GM18858 (cell line): Measurements from ENCODE around the gene EOLA1.
"Not testable (repeated sequence)": the region's sequence is repeated elsewhere in the genome, so short reads cannot be mapped to it uniquely, and the experiment has no call there.

Experiments
- ATAC-seq: cut with Tn5 transposase; IDR thresholded peaks from one replicate; pipeline ENCODE4 v1.9.1; 2021; ENCODE audit not compliant: unreplicated experiment

The EOLA1 gene

GRCh38 chrX:149540621-149541520 is at the start of gene EOLA1:
Gene EOLA1, plus strand, starts transcription at chrX:149541012. Its CDS starts 4,619 bp downstream, at chrX:149545631.
- peak; percentile 79 for ATAC-seq

GRCh38 chrX:149491812-149492211 is 49.0 kb upstream of the EOLA1 start:
- ATAC-seq: no peak

GRCh38 chrX:149493567-149494562 is 46.9 kb upstream of the EOLA1 start:
- no peak for ATAC-seq

GRCh38 chrX:149494844-149495565 is 45.8 kb upstream of the EOLA1 start:
- ATAC-seq: no peak

DNA sequence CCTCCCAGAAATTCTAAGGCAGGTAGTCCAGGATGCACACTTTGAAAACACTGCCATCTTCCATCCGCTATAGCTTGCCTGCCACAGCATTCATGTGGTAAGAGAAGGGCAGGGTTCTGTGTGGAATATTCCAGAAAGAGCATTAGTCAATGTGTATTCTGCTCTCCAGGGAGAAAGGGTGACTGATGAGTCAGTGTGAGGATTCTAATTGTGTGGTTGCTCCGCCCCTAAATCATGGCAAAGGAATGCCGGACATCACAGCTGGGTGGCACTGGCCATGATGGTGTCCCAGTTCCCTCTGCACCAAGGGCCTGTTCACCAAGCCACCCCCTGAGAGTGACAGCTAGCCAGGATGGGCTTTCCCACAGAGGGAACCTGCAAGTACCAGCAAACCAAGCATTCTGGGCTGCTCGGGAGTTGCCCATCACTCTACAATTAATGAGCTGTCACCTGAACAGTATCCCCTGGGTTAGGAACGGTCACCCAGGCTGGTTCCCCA is 45.2 kb upstream of the EOLA1 start:
- no peak for ATAC-seq

GRCh38 chrX:149497054-149497453 is 43.8 kb upstream of the EOLA1 start:
- ATAC-seq: no peak

- no peak for ATAC-seq
These were observed 43.2 kb upstream of the EOLA1 start for GRCh38 chrX:149497626-149498025.

DNA sequence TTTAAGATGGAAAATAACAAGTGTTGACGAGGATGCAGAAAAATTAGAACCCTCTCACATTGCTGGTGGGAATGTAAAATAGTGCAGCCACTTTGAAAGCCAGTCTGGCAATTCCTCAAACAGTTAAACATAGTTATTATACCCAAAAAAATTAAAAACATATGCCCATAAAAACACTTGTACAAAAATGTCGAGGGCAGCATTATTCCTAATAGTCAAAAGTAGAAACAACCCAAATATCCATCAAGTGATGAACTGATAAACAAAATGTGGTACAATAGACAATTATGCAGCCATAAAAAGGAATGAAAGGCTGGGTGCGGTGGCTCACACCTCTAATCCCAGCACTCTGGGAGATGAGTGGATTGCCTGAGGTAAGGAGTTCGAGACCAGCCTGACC is 42.0 kb upstream of the EOLA1 start:
- no peak for ATAC-seq

DNA sequence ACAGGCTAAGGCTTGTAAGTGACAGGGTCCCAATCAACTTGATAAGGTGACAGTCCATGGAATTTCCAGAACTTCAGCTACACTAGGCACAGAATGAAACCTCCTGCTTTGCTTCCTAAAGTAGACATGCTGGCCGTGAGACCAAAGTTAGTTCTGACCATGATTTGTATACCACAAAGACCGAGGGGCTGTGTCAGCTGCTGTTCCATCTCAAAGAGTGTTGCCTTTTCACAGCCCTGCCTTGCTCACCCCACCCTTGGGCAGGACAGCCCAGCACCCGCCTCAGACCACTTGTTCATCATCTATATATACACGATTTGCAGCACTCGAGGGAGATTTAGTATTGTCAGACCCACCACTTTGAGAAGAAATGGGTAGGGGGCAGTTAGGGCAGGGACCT is 41.0 kb upstream of the EOLA1 start:
- no peak for ATAC-seq

- not testable (repeated sequence) for ATAC-seq
These were observed 37.9 kb upstream of the EOLA1 start for GRCh38 chrX:149502923-149503322.

GRCh38 chrX:149503446-149503845 is 37.4 kb upstream of the EOLA1 start:
- ATAC-seq: peak; percentile 67

- peak; percentile 30 for ATAC-seq
These were observed 36.4 kb upstream of the EOLA1 start for GRCh38 chrX:149504226-149504914.

DNA sequence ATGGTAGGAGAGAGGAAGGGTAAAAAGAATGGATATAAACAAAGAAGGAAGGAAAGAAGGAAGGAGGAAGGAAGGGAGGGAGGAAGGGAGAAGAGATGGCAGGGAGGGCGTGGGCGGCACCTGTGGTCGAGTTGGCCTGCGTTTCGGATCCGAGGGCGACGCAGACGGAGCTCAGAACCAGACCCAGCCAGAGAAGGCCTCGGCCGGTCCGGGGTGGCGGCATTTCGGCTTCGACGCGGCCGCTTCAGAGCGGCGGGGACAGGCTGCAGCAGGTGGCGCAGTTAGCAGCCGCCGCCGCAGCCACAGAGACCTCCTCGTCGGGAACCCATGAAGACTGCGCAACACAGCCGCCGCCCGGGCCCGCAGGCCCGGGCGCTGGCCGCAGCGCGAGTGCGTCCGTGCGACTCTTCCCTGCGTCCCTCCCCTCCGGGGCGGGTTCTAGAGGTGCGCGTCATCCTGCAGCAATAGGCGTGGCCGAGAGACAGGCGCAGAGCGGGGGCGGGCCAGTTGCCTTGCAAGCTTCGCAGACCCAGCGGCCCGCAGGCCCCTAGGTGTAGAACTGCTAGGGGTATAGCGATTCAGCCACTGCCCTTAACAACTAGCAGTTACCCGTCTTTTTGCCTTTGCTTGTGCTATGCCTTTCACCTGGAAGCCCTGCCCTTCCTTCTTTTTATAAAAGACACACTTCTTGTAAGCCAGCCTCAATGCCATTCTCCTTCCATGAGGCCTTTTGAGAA is 35.7 kb upstream of the EOLA1 start, which contains the start of gene IDS:
Gene IDS (minus strand): TSS at position 392 of the 737 bp plus-strand sequence. CDS start 169 bp downstream, at position 223.
- peak; percentile 67 for ATAC-seq

DNA sequence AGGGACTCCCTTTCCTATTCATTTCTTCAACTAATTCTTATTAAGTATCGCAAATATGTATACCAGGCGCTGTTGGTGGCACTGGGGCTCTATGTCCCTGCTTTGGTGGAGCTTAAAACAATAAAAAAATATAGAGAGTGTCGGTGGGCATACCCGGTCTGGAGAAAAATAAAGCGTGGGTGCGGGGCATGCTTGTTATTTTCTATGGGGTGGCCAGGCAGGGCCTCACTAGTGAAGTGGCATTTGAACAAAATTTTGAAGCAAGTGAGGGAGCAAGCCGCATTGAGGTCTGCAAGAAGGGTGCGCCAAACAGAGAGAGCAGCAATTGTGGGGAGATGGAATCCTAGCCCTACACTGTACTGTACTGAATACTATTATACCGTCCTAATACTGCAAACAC is 35.1 kb upstream of the EOLA1 start:
- no peak for ATAC-seq

GRCh38 chrX:149506349-149506748 is 34.5 kb upstream of the EOLA1 start:
- no peak for ATAC-seq

GRCh38 chrX:149508467-149508866 is 32.3 kb upstream of the EOLA1 start:
- no peak for ATAC-seq

DNA sequence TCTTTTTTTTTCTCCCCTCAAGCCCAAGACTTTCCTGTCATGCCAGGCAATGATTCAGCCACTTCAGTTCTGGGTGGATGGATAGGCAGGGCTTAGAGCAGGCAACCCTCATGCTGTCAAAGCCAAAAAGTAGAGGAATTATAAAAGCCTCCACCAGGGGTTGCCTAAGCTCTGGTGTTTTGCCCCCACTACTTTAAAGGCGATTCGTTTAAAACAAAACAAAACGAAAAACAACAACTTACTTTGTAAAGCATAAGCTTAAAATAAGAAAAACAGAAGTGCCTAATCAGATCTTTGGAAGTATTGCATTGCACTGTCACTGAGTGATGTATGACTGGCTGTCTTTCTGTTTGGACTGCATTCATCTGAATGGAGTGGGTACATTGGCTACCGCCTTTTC is 30.4 kb upstream of the EOLA1 start:
- no peak for ATAC-seq

DNA sequence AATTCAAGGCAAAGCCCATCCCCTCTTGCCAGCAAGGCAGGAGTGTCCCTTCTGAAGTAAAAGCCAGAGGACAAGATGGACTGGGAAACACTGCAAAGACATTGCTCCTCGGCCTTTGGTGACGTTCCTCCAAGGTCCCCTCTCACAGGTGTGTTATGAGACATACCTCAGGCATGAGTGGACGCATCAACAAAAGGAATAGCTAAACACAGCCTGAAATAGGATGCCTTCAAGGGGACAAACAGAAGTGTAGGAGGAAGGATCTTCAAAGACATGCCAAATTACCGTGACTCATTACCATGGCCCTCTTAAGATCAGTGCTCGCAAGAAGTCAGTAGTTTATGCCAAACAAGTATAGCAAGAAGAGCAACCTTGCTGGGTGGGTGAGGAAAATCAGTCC is 29.7 kb upstream of the EOLA1 start:
- no peak for ATAC-seq

DNA sequence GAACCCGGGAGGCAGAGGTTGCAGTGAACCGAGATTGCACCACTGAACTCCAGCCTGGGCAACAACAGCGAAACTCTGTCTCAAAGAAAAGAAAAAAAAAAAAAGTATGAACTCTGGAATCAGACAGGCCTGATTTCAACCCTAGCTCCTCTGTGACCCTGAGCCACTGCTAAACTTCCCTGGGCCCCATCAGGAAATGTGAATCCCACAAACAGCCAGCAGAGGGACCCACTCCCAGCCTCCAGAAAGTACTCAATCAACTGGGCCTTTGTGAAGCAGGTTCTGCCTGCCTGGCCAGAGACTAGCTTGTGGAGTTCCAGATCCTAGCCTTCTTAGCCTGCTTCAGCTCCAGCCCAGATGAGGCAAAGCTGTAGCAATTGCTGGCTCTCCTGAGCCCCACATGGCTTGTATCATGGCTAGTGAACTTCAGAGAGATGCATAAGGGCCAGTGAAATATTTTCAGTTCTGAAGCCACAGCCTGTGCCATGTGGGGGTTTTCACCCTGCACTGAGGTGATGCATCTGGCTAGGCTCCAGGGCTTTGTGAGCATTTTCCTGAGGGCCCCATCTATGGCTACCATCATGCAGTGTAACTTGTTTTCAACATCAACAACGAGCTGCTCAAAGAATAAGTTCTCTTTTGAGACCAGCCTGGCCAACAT is 28.5 kb upstream of the EOLA1 start:
- ATAC-seq: peak; percentile 67
